ENCODE results near the gene RRAGC.
"Not testable (repeated sequence)": the region's sequence is repeated elsewhere in the genome, so short reads cannot be mapped to it uniquely, and the experiment has no call there.

Gene RRAGC

GRCh38 chr1:38817267-38818174 lies 42.1 kb downstream of the RRAGC start:
- no peak for DNase-seq (ENCODE audit: low read depth)

GRCh38 chr1:38815903-38816627 lies 43.5 kb downstream of the RRAGC start:
- no peak for DNase-seq (ENCODE audit: low read depth)

GRCh38 chr1:38814984-38815464 lies 44.5 kb downstream of the RRAGC start:
- no peak for DNase-seq (ENCODE audit: low read depth)

- no peak for DNase-seq (ENCODE audit: low read depth)
Measured at GRCh38 chr1:38814444-38814983, 45.1 kb downstream of the RRAGC start.

- DNase-seq (ENCODE audit: low read depth) = no peak
Measured at GRCh38 chr1:38812981-38813380, 46.6 kb downstream of the RRAGC start.

GRCh38 chr1:38811466-38811865 lies 48.1 kb downstream of the RRAGC start:
- DNase-seq (ENCODE audit: low read depth) = not testable (repeated sequence)

GRCh38 chr1:38806090-38806489 lies 53.5 kb downstream of the RRAGC start:
- no peak for DNase-seq (ENCODE audit: low read depth)

- DNase-seq (ENCODE audit: low read depth) = no peak
Measured at GRCh38 chr1:38805036-38805435, 54.5 kb downstream of the RRAGC start.

- no peak for DNase-seq (ENCODE audit: low read depth)
Measured at GRCh38 chr1:38804062-38804886, 55.3 kb downstream of the RRAGC start.

GRCh38 chr1:38803647-38804046 lies 55.9 kb downstream of the RRAGC start:
- no peak for DNase-seq (ENCODE audit: low read depth)

GRCh38 chr1:38800720-38801671 lies 58.6 kb downstream of the RRAGC start:
- DNase-seq (ENCODE audit: low read depth) = no peak

- no peak for DNase-seq (ENCODE audit: low read depth)
Measured at GRCh38 chr1:38793299-38793698, 66.3 kb downstream of the RRAGC start.

- no peak for DNase-seq (ENCODE audit: low read depth)
Measured at GRCh38 chr1:38791892-38792291, 67.7 kb downstream of the RRAGC start.

GRCh38 chr1:38791164-38791515 lies 68.4 kb downstream of the RRAGC start:
- DNase-seq (ENCODE audit: low read depth) = no peak

GRCh38 chr1:38790422-38791163 lies 69.0 kb downstream of the RRAGC start:
- no peak for DNase-seq (ENCODE audit: low read depth)

GRCh38 chr1:38789498-38790169 lies 69.9 kb downstream of the RRAGC start:
- no peak for DNase-seq (ENCODE audit: low read depth)

GRCh38 chr1:38788341-38789336 lies 70.9 kb downstream of the RRAGC start:
- no peak for DNase-seq (ENCODE audit: low read depth)

Data from stimulated activated CD8-positive, alpha-beta memory T cell treated with anti-CD3 and anti-CD28 coated beads, Interleukin-15, amount 100 ng/mL, for 24 hours (primary cell).